HCT116 (cell line): Measurements from ENCODE around the gene VANGL1. TPM values are rescaled to one million over a fixed set of nuclear protein-coding genes. Genes with fewer than 3 reads are reported as not detected.

Experiments used
- ATAC-seq: fragments of 200-7000 bp; cut with Tn5 transposase; 2 replicates; pipeline ENCODE4 v1.9.1; 2020; ENCODE audit warnings: mild to moderate bottlenecking, moderate library complexity
- BruUV-seq: library from RNA; stranded (reverse); fragments of 400-500 nt; replicated peaks from 2 replicates; lab custom pipeline; 2021; lab: Mats Ljungman, UMichigan
- CTCF ChIA-PET: fragments of 300-600 bp; sonication (Branson Sonifier 250); formaldehyde crosslinking; loops from one replicate; lab custom pipeline; 2021; ENCODE audit warnings: antibody characterized with exemption; lab: Charles Lee
- POLR2A ChIA-PET: fragments of 300-600, 350-600 bp; sonication (Branson Sonifier 250); formaldehyde crosslinking; loops from one replicate; lab custom pipeline; 2021; ENCODE audit warnings: antibody characterized with exemption; lab: Charles Lee
- RAD21 ChIA-PET, 2 experiments: fragments of 300-600 bp; sonication (Branson Sonifier 250); formaldehyde crosslinking; loops; one replicate each; lab custom pipeline; 2023; ENCODE audit warnings: low total read pairs in 2 of 2; ENCODE audit not compliant: uncharacterized antibody in 2 of 2, unreplicated experiment in 2 of 2, low non-redundant PET in 1 of 2; lab: Charles Lee
- DNase-seq: peaks from one replicate; pipeline ENCODE4 v3.0.0-alpha.2; 2010; ENCODE audit warnings: low read depth, low spot score
- H2AFZ ChIP-seq: fragments of 200-600 bp; shearing (Covaris generic), sonication (generic); 2 replicates; pipeline ENCODE4 v1.6.1; 2017; ENCODE audit warnings: low read depth, mixed run types, mixed read lengths, antibody characterized with exemption, low read length; ENCODE audit not compliant: poor library complexity, severe bottlenecking
- H3K27ac ChIP-seq: 2 replicates; pipeline ENCODE4 v1.5.1; 2012; ENCODE audit warnings: low read depth, low read length
- H3K27me3 ChIP-seq: fragments of 200-600 bp; sonication (generic); 2 replicates; pipeline ENCODE4 v1.6.1; 2016; ENCODE audit warnings: mixed run types, low read length, mixed read lengths; ENCODE audit not compliant: insufficient read depth
- H3K36me3 ChIP-seq, 2 experiments: fragments of 200-500 bp in 1 of 2; fragments of 200-600 bp in 1 of 2; sonication (Bioruptor generic) in 1 of 2; sonication (generic) in 1 of 2; 2 replicates each; pipeline versions ENCODE4 v1.5.1 to v1.6.1; 2014 to 2016; ENCODE audit warnings: low read length in 2 of 2, inconsistent platforms in 1 of 2, mixed read lengths in 1 of 2, mixed run types in 1 of 2; ENCODE audit not compliant: insufficient read depth in 2 of 2, control insufficient read depth in 1 of 2
- H3K4me1 ChIP-seq, 2 experiments: fragments of 200-600 bp in 1 of 2; sonication (generic) in 1 of 2; 2 replicates each; pipeline versions ENCODE4 v1.5.1 to v1.6.1; 2012 to 2017; ENCODE audit warnings: low read length in 2 of 2, inconsistent platforms in 1 of 2, mild to moderate bottlenecking in 1 of 2, mixed read lengths in 1 of 2, mixed run types in 1 of 2, moderate library complexity in 1 of 2; ENCODE audit not compliant: insufficient read depth in 2 of 2, control insufficient read depth in 1 of 2
- H3K4me2 ChIP-seq: fragments of 200-600 bp; sonication (generic); 2 replicates; pipeline ENCODE4 v1.6.1; 2017; ENCODE audit warnings: mixed run types, low read length, mixed read lengths
- H3K4me3 ChIP-seq, 2 experiments: fragments of 200-600 bp in 1 of 2; sonication (generic) in 1 of 2; replicated peaks in 1 of 2; 2 replicates each; pipeline ENCODE4 v1.5.1; 2011 to 2016; ENCODE audit warnings: low read length in 2 of 2, control low read depth in 1 of 2, low read depth in 1 of 2, mild to moderate bottlenecking in 1 of 2, mixed read lengths in 1 of 2, mixed run types in 1 of 2
- H3K79me2 ChIP-seq: fragments of 200-600 bp; sonication (generic); 2 replicates; pipeline ENCODE4 v1.6.1; 2017; ENCODE audit warnings: mild to moderate bottlenecking, mixed run types, low read length, moderate library complexity, mixed read lengths; ENCODE audit not compliant: insufficient read depth
- H3K9ac ChIP-seq: fragments of 200-600 bp; sonication (generic); 2 replicates; pipeline ENCODE4 v1.6.1; 2016; ENCODE audit warnings: low read length, mixed read lengths
- H3K9me2 ChIP-seq: fragments of 200-600 bp; sonication (generic), shearing (Covaris generic); 2 replicates; pipeline ENCODE4 v1.6.1; 2017; ENCODE audit warnings: mixed run types, mild to moderate bottlenecking, moderate library complexity; ENCODE audit not compliant: insufficient read depth
- H3K9me3 ChIP-seq, 2 experiments: fragments of 200-500 bp in 1 of 2; fragments of 200-600 bp in 1 of 2; sonication (Bioruptor generic) in 1 of 2; sonication (generic) in 1 of 2; 2 replicates each; pipeline ENCODE4 v1.6.1; 2014 to 2017; ENCODE audit warnings: low read length in 2 of 2, mixed read lengths in 2 of 2, inconsistent platforms in 1 of 2, low read depth in 1 of 2, mild to moderate bottlenecking in 1 of 2, mixed run types in 1 of 2, moderate library complexity in 1 of 2; ENCODE audit not compliant: control insufficient read depth in 1 of 2, insufficient read depth in 1 of 2
- H4K20me1 ChIP-seq: fragments of 200-600 bp; sonication (generic), shearing (Covaris generic); 2 replicates; pipeline ENCODE4 v1.6.1; 2017; ENCODE audit warnings: mixed run types, mild to moderate bottlenecking, moderate library complexity; ENCODE audit not compliant: insufficient read depth
- CTCF ChIP-seq, 3 experiments: fragments of 200-600 bp in 1 of 3; sonication (generic) in 1 of 3; IDR thresholded peaks in 2 of 3; conservative IDR thresholded peaks in 1 of 3; 2 replicates each; pipeline ENCODE4 v1.5.1; 2012 to 2017; ENCODE audit warnings: low read depth in 2 of 3, low read length in 2 of 3, antibody characterized with exemption in 1 of 3, borderline replicate concordance in 1 of 3, control low read depth in 1 of 3, mild to moderate bottlenecking in 1 of 3, mixed read lengths in 1 of 3, mixed run types in 1 of 3, moderate library complexity in 1 of 3; ENCODE audit not compliant: insufficient read depth in 1 of 3
- POLR2A ChIP-seq: IDR thresholded peaks from 2 replicates; pipeline ENCODE4 v1.7.0; 2011; ENCODE audit warnings: borderline replicate concordance; ENCODE audit not compliant: insufficient read depth, insufficient read length; ENCODE audit errors: extremely low read depth
- RAD21 ChIP-seq: IDR thresholded peaks from 2 replicates; pipeline ENCODE4 v1.6.1; 2012; ENCODE audit warnings: low read depth, mild to moderate bottlenecking
- REST ChIP-seq: IDR thresholded peaks from 2 replicates; pipeline ENCODE4 v1.6.1; 2012; ENCODE audit warnings: low read depth
- TCF7L2 ChIP-seq: IDR thresholded peaks from 2 replicates; pipeline ENCODE4 v1.7.0; 2011; ENCODE audit warnings: borderline replicate concordance, inconsistent platforms; ENCODE audit not compliant: insufficient read depth, insufficient read length; ENCODE audit errors: extremely low read depth
- intact Hi-C: fragments of 100-400 bp; cut with micrococcal nuclease; formaldehyde crosslinking; loops from 2 replicates; pipeline ENCODE4 v1.10.0; 2022
- total RNA-seq: library from RNA; stranded (reverse); gene quantifications from one replicate; pipeline ENCODE4 v1.2.1, GENCODE V29; 2021; ENCODE audit not compliant: unreplicated experiment

VANGL1 gene
- total RNA-seq, 1 experiment from 2014 or later, result 23.5 TPM

GRCh38 chr1:115677565-115677964 is 35.8 kb downstream of the VANGL1 start:
- no peak overlapping the region for H3K4me3 ChIP-seq
- ATAC-seq (no peak), DNase-seq (no peak)
- no peaks in the 10 kb centered on the region for H3K9me2 ChIP-seq
- no peak overlapping the region for H3K9ac ChIP-seq
- ChIA-PET POLR2A (no interaction called here), RAD21 (no interaction called here), CTCF (interaction anchor here (1.8 kb wide), 1 partner anchor 29 kb away, joined by 7 read pairs; no protein-coding TSS in a partner anchor)
- H3K9me3 ChIP-seq, result no peaks in the 10 kb centered on the region
- no peaks in the 10 kb centered on the region; the same call in 1 of the 2 replicates for H3K79me2 ChIP-seq
- intact Hi-C loops, result no loop called here
- H3K36me3 ChIP-seq, result no peaks in the 10 kb centered on the region
- no peaks in the 10 kb centered on the region for H3K27me3 ChIP-seq
- no peaks in the 10 kb centered on the region for H4K20me1 ChIP-seq
- peaks cover 25 to 54% of the 10 kb centered on the region in 2 experiments; a peak in 3 of 4 replicates for H3K4me1 ChIP-seq
- TF ChIP-seq TCF7L2 (no peak), CTCF (IDR thresholded peaks at IDR 0.05 in 2 of 3, conservative IDR thresholded peaks at IDR 0.05 in 1 of 3; ENCODE audit: borderline replicate concordance in 1 of 3, insufficient read depth in 1 of 3, low read depth in 2 of 3, low read length in 2 of 3) (peak in 1 of 3 experiments; percentile 18; a peak in 1 of 6 replicates), POLR2A (no peak), RAD21 (peak; percentile 39), REST (no peak)
- H2AFZ ChIP-seq, result no peak overlapping the region
- no peak overlapping the region for H3K4me2 ChIP-seq
- no peak overlapping the region for H3K27ac ChIP-seq
- no TSS peak for BruUV-seq
